Measurements from ENCODE around the gene SEMA3E. TPM values are rescaled to one million over a fixed set of nuclear protein-coding genes. Genes with fewer than 3 reads are reported as not detected.

The SEMA3E gene
- total RNA-seq: 1 to 10 TPM in 2 of 4 donors, under 1 TPM in 2; 0.13 to 2.7 (median 1.1) TPM

- DNase-seq: no peak
- Histone ChIP-seq H3K4me3 (peak within 1 kb of the TSS; percentile 12 to 63 (median 40)), H3K27me3 (peaks cover 0 to 19% (median 0%) of the 10 kb centered on the region in 4 donors), H3K9me3 (no peaks in the 10 kb centered on the region), H3K4me1 (peaks cover 0 to 15% (median 0%) of the 10 kb centered on the region in 3 donors), H3K36me3 (no peaks in the 10 kb centered on the region), H3K27ac (peak within 1 kb of the TSS in 2 of 4 donors; percentile 24 to 41)
- WGBS, 2 donors: 1 to 6% methylated on average over 17 to 24 of the region's 25 CpGs
- intact Hi-C loops (cut with DNase I): no loop called here
- no peak for TF ChIP-seq POLR2A (IDR thresholded peaks at IDR 0.05)
- no peak for TF ChIP-seq CTCF (IDR thresholded peaks at IDR 0.05)
These were observed at the start of gene SEMA3E for GRCh38 chr7:83648464-83649241. SEMA3E (minus strand) TSS chr7:83649139.

DNA sequence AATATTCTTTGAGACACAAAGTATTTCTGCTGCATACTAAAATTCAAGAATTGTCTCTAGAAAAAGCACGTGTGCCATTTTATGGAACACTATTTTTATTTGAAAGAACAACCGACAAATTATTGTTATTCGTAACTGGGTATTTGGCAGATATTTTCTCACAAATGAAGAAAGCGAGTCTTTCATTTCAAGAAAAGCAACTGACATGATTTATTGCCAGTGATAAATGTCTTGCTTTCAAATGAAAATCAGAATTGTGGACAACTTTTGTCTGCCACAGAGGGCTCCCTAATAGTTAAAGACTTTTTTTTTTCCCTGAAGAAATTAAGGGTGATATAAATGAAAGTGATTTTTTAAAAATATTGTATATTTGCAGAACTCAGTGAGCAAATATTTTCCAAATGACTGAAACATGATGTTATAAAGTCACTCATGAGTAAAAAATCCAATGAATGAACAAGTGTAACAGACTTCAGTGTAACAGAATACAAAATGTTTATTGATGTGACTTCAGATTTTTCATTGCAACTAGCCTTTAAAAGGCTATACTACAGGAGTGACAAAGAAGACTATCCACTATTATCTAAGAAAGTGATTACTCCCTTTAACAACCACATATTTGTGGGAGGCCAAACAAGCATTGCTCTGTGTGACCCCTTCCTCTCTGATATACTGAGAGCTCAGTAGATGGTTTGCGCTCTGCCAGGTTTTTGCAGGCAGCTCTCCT lies 49.0 kb upstream of the SEMA3E start:
- no peak overlapping the region for H3K4me3 ChIP-seq
- no peak for TF ChIP-seq POLR2A (IDR thresholded peaks at IDR 0.05)
- TF ChIP-seq CTCF (IDR thresholded peaks at IDR 0.05): no peak
- no peaks in the 10 kb centered on the region for H3K27me3 ChIP-seq
- no peaks in the 10 kb centered on the region for H3K9me3 ChIP-seq
- no peak for DNase-seq
- no peaks in the 10 kb centered on the region for H3K4me1 ChIP-seq
- 57 to 65% methylated on average over 5 of the region's 5 CpGs for WGBS, 2 donors
- no peak overlapping the region for H3K27ac ChIP-seq
- no peaks in the 10 kb centered on the region for H3K36me3 ChIP-seq
- intact Hi-C loops (cut with DNase I): no loop called here

GRCh38 chr7:83696101-83696500 lies 47.2 kb upstream of the SEMA3E start:
- intact Hi-C loops (cut with DNase I): no loop called here
- 69 to 84% methylated on average over 2 of the region's 2 CpGs for WGBS, 2 donors
- H3K4me3 ChIP-seq: no peak overlapping the region
- no peaks in the 10 kb centered on the region for H3K36me3 ChIP-seq
- H3K27ac ChIP-seq: no peak overlapping the region
- no peak for DNase-seq
- no peak for TF ChIP-seq POLR2A (IDR thresholded peaks at IDR 0.05)
- TF ChIP-seq CTCF (IDR thresholded peaks at IDR 0.05): no peak
- H3K4me1 ChIP-seq: no peaks in the 10 kb centered on the region
- H3K9me3 ChIP-seq: no peaks in the 10 kb centered on the region
- no peaks in the 10 kb centered on the region for H3K27me3 ChIP-seq

- 50 to 56% methylated on average over 3 of the region's 3 CpGs for WGBS, 2 donors
- Histone ChIP-seq H3K4me3 (no peak overlapping the region), H3K36me3 (no peaks in the 10 kb centered on the region), H3K27me3 (no peaks in the 10 kb centered on the region), H3K27ac (no peak overlapping the region), H3K4me1 (no peaks in the 10 kb centered on the region), H3K9me3 (no peaks in the 10 kb centered on the region)
- intact Hi-C loops (cut with DNase I): no loop called here
- TF ChIP-seq CTCF (IDR thresholded peaks at IDR 0.05): no peak
- TF ChIP-seq POLR2A (IDR thresholded peaks at IDR 0.05): no peak
- no peak for DNase-seq
These were observed 46.4 kb upstream of the SEMA3E start for GRCh38 chr7:83695128-83695960.
